Measurements from ENCODE around the gene TCF4.
A peak's percentile ranks its signal among the peaks of the same experiment; 100 is the strongest.
"Not testable (repeated sequence)": the region's sequence is repeated elsewhere in the genome, so short reads cannot be mapped to it uniquely, and the experiment has no call there.

The TCF4 gene

GRCh38 chr18:55475916-55476315, 112.1 kb downstream of the TCF4 start:
- no peak for DNase-seq (ENCODE audit: low read depth in 2 of 2)

- no peak for DNase-seq (ENCODE audit: low read depth in 2 of 2)
Observed at GRCh38 chr18:55475467-55475866, 112.5 kb downstream of the TCF4 start.

DNA sequence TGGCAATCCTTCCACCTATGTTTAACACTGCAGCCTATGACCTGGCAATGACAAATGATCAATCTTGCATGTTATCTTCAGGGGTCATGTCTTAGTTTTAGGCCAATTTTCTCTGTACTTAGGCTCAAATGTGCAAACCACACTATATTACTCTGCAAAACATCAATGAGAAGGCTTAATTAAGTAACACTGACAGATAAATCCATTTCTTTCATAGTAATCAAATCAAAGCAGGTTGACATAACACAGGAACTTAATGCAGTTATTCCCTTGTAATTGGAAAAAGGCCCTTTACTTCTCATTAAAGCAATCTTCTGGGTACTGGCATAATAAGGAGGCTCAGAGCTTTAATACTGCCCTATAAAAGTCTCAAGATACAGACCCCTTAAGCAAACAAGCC, 114.4 kb downstream of the TCF4 start:
- DNase-seq (ENCODE audit: low read depth in 2 of 2) = no peak

GRCh38 chr18:55473058-55473457, 114.9 kb downstream of the TCF4 start:
- no peak for DNase-seq (ENCODE audit: low read depth in 2 of 2)

DNA sequence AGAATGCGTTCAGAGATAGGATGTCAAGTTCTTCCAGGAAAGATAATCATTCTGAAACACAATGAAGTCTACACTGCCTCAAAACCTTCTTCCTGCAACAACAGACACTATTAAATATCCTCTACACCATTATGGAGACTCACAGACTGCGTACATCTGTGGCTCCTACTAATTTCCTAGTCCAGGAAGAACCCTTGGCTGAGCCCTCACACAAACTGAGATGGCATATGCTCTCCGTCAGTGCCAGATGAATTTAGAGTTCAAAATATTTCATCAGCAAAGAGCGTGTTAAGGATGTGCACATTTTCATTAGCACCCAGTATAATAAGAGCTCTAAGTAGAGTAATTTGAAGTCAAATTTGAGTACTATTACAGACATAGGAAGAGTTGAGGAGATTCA, 117.2 kb downstream of the TCF4 start:
- no peak for DNase-seq (ENCODE audit: low read depth in 2 of 2)

- not testable (repeated sequence) for DNase-seq (ENCODE audit: low read depth in 2 of 2)
Observed at GRCh38 chr18:55469134-55469533, 118.9 kb downstream of the TCF4 start.

DNA sequence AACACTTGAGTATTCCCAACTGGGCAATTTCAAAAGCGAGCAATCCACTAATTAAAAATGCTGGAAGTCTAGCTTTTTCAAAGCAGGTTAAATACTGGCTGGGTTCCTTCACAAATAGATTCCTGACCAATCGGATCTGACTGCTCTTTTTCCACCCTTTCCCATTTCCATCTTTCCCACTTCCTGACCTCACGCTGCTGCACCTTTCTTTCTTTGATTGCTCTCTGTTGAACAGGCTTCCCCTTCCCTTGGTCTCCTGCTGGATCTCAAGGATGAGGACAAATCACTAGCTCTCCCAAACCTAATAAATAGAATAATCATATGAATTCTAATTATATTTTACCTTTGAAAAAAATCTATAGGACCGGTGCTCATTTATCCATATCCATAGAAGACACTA, 121.2 kb downstream of the TCF4 start:
- DNase-seq (ENCODE audit: low read depth in 2 of 2) = no peak

- no peak for DNase-seq (ENCODE audit: low read depth in 2 of 2)
Observed at GRCh38 chr18:55465313-55465712, 122.7 kb downstream of the TCF4 start.

- DNase-seq (ENCODE audit: low read depth in 2 of 2) = no peak
Observed at GRCh38 chr18:55464581-55464980, 123.4 kb downstream of the TCF4 start.

GRCh38 chr18:55462652-55463051, 125.3 kb downstream of the TCF4 start:
- no peak for DNase-seq (ENCODE audit: low read depth in 2 of 2)

DNA sequence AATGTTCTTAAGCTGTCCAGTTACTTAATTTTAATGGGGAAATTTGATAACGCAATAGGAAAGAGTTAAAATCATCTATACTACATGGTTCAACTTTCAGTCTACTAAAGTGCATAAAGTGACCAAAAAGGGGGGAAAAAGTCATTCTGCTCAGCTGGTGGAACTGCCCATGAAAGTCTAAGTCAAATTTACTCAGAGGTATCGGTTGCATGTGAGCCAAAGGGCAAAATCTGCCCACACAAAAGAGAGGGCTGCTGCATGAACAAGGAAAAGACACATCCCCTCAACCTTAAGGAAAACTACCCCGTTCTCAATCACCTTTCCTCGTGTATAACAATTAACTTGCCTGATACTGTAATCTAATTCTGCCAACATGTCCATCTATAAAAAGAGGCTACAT, 126.1 kb downstream of the TCF4 start:
- no peak for DNase-seq (ENCODE audit: low read depth in 2 of 2)

GRCh38 chr18:55458456-55459203, 129.4 kb downstream of the TCF4 start:
- DNase-seq (ENCODE audit: low read depth in 2 of 2) = no peak

GRCh38 chr18:55457028-55457427, 131.0 kb downstream of the TCF4 start:
- DNase-seq (ENCODE audit: low read depth in 2 of 2) = no peak

DNA sequence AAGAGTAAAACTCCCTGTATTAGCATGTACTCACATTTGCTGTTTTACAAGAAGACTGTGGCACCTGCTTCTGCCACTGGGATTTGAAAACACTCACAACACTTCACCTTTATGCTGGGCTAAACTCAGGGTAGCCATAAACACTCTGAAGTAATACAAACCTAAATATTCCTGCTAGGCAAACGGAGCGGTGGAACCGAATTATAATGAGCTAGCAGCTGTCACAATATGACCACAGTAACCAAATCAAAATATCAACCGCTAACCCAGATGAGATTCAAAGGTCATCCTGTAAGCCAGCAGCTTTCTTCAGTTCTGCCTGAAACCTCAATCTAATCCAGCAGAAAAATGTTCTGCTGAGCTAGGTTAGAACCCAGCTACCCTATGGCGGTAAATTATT, 132.1 kb downstream of the TCF4 start:
- DNase-seq (ENCODE audit: low read depth in 2 of 2) = no peak

- no peak for DNase-seq (ENCODE audit: low read depth in 2 of 2)
Observed at GRCh38 chr18:55453186-55453585, 134.8 kb downstream of the TCF4 start.

DNA sequence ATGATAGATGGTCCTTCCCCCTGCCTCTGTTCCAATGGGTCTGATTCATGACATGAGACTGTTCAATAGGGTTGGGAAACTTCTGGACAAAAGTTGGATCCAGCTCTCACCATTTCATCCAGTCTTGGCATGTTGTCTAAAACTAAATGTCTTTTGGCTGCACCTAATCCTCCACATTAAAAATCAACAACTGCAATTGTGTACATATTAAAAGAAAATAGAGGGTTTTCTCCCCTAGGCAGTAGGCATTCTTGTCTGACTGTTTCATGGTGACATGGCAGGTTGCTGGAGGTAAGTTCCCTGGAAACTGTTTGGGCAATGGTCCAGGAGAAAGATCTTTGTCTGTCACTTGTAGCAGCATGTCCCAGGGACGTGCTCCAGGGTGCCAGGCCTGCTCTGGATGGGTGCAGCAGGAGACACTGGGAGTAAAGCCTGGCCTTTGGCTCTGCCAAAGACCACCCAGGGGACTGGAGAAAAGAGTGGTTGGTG, 135.8 kb downstream of the TCF4 start:
- no peak for DNase-seq (ENCODE audit: low read depth in 2 of 2)

- no peak for DNase-seq (ENCODE audit: low read depth in 2 of 2)
Observed at GRCh38 chr18:55449412-55450140, 138.4 kb downstream of the TCF4 start.

GRCh38 chr18:55448420-55448819, 139.6 kb downstream of the TCF4 start:
- no peak for DNase-seq (ENCODE audit: low read depth in 2 of 2)

GRCh38 chr18:55447672-55448018, 140.3 kb downstream of the TCF4 start:
- no peak for DNase-seq (ENCODE audit: low read depth in 2 of 2)

GRCh38 chr18:55446996-55447671, 140.9 kb downstream of the TCF4 start:
- no peak for DNase-seq (ENCODE audit: low read depth in 2 of 2)

DNA sequence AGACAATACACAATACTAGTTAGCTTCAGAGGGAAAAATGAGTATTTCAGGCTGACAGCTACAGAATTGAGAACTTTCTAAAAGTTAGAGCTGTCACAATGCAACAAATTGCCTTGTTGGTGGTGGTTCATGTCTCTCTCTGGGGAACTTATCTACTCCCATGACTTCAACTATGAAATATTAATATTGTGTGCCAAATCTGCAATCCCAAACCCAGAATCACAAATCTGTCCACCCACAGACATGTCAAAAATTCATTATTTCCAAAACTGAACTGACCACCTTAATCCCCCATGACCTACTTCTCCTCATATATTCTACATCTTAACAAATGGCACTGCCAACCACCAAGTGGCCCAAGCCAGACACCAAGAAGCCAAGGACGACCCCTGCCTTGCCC, 143.5 kb downstream of the TCF4 start:
- no peak for DNase-seq (ENCODE audit: low read depth in 2 of 2)

- peak; percentile 20 for DNase-seq (ENCODE audit: low read depth in 2 of 2)
Observed at GRCh38 chr18:55443776-55444175, 144.2 kb downstream of the TCF4 start.

DNA sequence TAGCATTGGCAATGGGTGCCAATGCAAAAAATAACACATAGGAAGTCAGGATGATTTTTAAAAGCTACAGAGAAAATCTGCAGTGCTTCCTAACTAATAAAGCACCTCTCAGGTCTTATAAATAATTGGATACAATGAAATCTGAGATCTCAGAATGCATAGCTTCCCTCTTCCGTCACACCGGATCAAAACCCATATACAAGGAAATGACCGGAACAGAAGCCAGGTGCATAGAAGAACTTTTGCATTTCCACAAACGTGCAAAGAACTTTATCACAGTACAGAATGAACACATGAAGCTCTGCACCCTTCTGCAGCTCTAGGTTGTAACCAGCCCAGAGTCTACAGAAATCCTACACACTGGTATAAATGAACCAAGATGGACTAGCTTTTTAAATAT, 145.4 kb downstream of the TCF4 start:
- no peak for DNase-seq (ENCODE audit: low read depth in 2 of 2)
